GM18909 (cell line): ENCODE data around the gene TXNDC2.

Source experiments
- ATAC-seq: cut with Tn5 transposase; IDR thresholded peaks from one replicate; pipeline ENCODE4 v1.9.1; 2021; ENCODE audit warnings: mild to moderate bottlenecking; ENCODE audit not compliant: unreplicated experiment, poor library complexity

The TXNDC2 gene

GRCh38 chr18:9858642-9859041 is 27.1 kb upstream of the TXNDC2 start:
- no peak for ATAC-seq

GRCh38 chr18:9859232-9859631 is 26.5 kb upstream of the TXNDC2 start:
- no peak for ATAC-seq

GRCh38 chr18:9860682-9861081 is 25.1 kb upstream of the TXNDC2 start:
- ATAC-seq, result no peak

GRCh38 chr18:9861157-9861556 is 24.6 kb upstream of the TXNDC2 start:
- peak; percentile 79 for ATAC-seq

- ATAC-seq, result peak; percentile 80
Measured at GRCh38 chr18:9861933-9862332, 23.8 kb upstream of the TXNDC2 start.

- no peak for ATAC-seq
Measured at GRCh38 chr18:9862686-9863085, 23.1 kb upstream of the TXNDC2 start.

GRCh38 chr18:9863282-9863681 is 22.5 kb upstream of the TXNDC2 start:
- no peak for ATAC-seq

- no peak for ATAC-seq
Measured at GRCh38 chr18:9865764-9866490, 19.8 kb upstream of the TXNDC2 start.

GRCh38 chr18:9866627-9867026 is 19.1 kb upstream of the TXNDC2 start:
- ATAC-seq, result no peak

GRCh38 chr18:9867071-9867594 is 18.6 kb upstream of the TXNDC2 start:
- ATAC-seq, result no peak

GRCh38 chr18:9868857-9869714 is 16.7 kb upstream of the TXNDC2 start:
- ATAC-seq, result no peak

- ATAC-seq, result peak; percentile 78
Measured at GRCh38 chr18:9869715-9870430, 15.9 kb upstream of the TXNDC2 start.

- peak; percentile 21 for ATAC-seq
Measured at GRCh38 chr18:9870431-9871008, 15.3 kb upstream of the TXNDC2 start.

- no peak for ATAC-seq
Measured at GRCh38 chr18:9871244-9871746, 14.5 kb upstream of the TXNDC2 start.

GRCh38 chr18:9872823-9873222 is 12.9 kb upstream of the TXNDC2 start:
- no peak for ATAC-seq

- no peak for ATAC-seq
Measured at GRCh38 chr18:9874728-9875127, 11.0 kb upstream of the TXNDC2 start.

GRCh38 chr18:9876212-9876866 is 9.4 kb upstream of the TXNDC2 start:
- ATAC-seq, result no peak

- no peak for ATAC-seq
Measured at GRCh38 chr18:9876867-9877654, 8.7 kb upstream of the TXNDC2 start.

- no peak for ATAC-seq
Measured at GRCh38 chr18:9877655-9878014, 8.1 kb upstream of the TXNDC2 start.
